Measurements from ENCODE around the gene LYPD3. TPM values are rescaled to one million over a fixed set of nuclear protein-coding genes. Genes with fewer than 3 reads are reported as not detected.

LYPD3 gene
- total and polyA plus RNA-seq, 11 donors = 0.08 to 0.77 (median 0.37) TPM; not detected in 4

- WGBS, 4 donors = 71 to 81% (median 72%) methylated on average over 4 of the region's 4 CpGs
- DNase-seq (no peak), ATAC-seq (no peak)
- Histone ChIP-seq H3K36me3 (peaks cover 0 to 9% (median 0%) of the 10 kb centered on the region in 9 donors), H3K27me3 (no peaks in the 10 kb centered on the region), H3K4me1 (peaks cover 0 to 19% (median 11%) of the 10 kb centered on the region in 12 donors), H3K27ac (peak overlapping the region in 11 of 12 donors; percentile 52 to 89 (median 77)), H3K4me3 (peak overlapping the region in 9 of 12 donors; percentile 39 to 58 (median 50)), H3K9me3 (no peaks in the 10 kb centered on the region)
- intact Hi-C loops (cut with DNase I) = no loop called here
- no peak for TF ChIP-seq POLR2A (IDR thresholded peaks at IDR 0.05)
- TF ChIP-seq CTCF (IDR thresholded peaks at IDR 0.05) = no peak
Observed at GRCh38 chr19:43474487-43474886, 9.1 kb upstream of the LYPD3 start.

GRCh38 chr19:43471091-43471490, 5.7 kb upstream of the LYPD3 start:
- no peak overlapping the region for H3K27ac ChIP-seq
- no peaks in the 10 kb centered on the region for H3K36me3 ChIP-seq
- no peaks in the 10 kb centered on the region for H3K9me3 ChIP-seq
- ATAC-seq (no peak), DNase-seq (no peak)
- H3K4me3 ChIP-seq = no peak overlapping the region
- WGBS, 4 donors = 70 to 92% (median 85%) methylated on average over 5 of the region's 5 CpGs
- H3K27me3 ChIP-seq = peaks cover 0 to under 1% (median 0%) of the 10 kb centered on the region in 9 donors
- peaks cover 0 to 24% (median 11%) of the 10 kb centered on the region in 12 donors for H3K4me1 ChIP-seq
- TF ChIP-seq CTCF (IDR thresholded peaks at IDR 0.05) (no peak), POLR2A (IDR thresholded peaks at IDR 0.05) (no peak)
- intact Hi-C loops (cut with DNase I) = no loop called here

- Histone ChIP-seq H3K9me3 (no peaks in the 10 kb centered on the region), H3K36me3 (no peaks in the 10 kb centered on the region), H3K27ac (no peak overlapping the region), H3K4me3 (no peak overlapping the region), H3K27me3 (peaks cover 0 to 4% (median 0%) of the 10 kb centered on the region in 9 donors), H3K4me1 (peaks cover 0 to 17% (median 8%) of the 10 kb centered on the region in 12 donors)
- intact Hi-C loops (cut with DNase I) = no loop called here
- ATAC-seq = no peak
- TF ChIP-seq CTCF (IDR thresholded peaks at IDR 0.05) (no peak), POLR2A (IDR thresholded peaks at IDR 0.05) (no peak)
- DNase-seq = no peak
- WGBS, 4 donors = 65 to 73% (median 69%) methylated on average over 10 of the region's 10 CpGs
Observed at GRCh38 chr19:43470288-43470687, 4.9 kb upstream of the LYPD3 start.

- Histone ChIP-seq H3K9me3 (no peaks in the 10 kb centered on the region), H3K4me3 (no peak overlapping the region), H3K27ac (no peak overlapping the region), H3K36me3 (no peaks in the 10 kb centered on the region), H3K4me1 (peaks cover 0 to 15% (median 5%) of the 10 kb centered on the region in 12 donors), H3K27me3 (peaks cover 0 to 6% (median 0%) of the 10 kb centered on the region in 9 donors)
- intact Hi-C loops (cut with DNase I) = no loop called here
- ATAC-seq (no peak), DNase-seq (no peak)
- 63 to 80% (median 71%) methylated on average over 1 of the region's 1 CpG for WGBS, 4 donors
- no peak for TF ChIP-seq CTCF (IDR thresholded peaks at IDR 0.05)
- no peak for TF ChIP-seq POLR2A (IDR thresholded peaks at IDR 0.05)
Observed at GRCh38 chr19:43469160-43469480, 3.7 kb upstream of the LYPD3 start.
